ENCODE results near the gene TAS2R19.
"Not testable (repeated sequence)": the region's sequence is repeated elsewhere in the genome, so short reads cannot be mapped to it uniquely, and the experiment has no call there.

Gene TAS2R19

DNA sequence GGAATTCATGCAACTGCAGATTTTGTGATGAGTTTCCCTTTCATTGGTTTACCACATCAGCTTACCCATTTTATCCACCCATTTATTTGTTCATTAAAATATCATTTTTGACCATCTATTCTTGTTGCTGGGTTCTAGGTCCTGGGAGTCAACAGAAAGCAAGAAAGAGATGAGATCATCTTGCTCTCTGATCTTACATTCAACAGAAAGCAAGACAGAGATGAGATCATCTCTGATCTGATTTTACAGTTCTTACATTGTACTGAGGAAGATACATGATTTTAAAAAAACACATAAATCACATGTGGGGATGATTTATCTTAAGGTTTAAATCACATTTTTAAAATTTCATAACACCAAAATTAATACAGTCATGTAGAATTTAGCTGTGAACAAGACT, 37.4 kb upstream of the TAS2R19 start:
- TF ChIP-seq, protein P1, sequence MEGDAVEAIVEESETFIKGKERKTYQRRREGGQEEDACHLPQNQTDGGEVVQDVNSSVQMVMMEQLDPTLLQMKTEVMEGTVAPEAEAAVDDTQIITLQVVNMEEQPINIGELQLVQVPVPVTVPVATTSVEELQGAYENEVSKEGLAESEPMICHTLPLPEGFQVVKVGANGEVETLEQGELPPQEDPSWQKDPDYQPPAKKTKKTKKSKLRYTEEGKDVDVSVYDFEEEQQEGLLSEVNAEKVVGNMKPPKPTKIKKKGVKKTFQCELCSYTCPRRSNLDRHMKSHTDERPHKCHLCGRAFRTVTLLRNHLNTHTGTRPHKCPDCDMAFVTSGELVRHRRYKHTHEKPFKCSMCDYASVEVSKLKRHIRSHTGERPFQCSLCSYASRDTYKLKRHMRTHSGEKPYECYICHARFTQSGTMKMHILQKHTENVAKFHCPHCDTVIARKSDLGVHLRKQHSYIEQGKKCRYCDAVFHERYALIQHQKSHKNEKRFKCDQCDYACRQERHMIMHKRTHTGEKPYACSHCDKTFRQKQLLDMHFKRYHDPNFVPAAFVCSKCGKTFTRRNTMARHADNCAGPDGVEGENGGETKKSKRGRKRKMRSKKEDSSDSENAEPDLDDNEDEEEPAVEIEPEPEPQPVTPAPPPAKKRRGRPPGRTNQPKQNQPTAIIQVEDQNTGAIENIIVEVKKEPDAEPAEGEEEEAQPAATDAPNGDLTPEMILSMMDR (IDR thresholded peaks at IDR 0.05) = no peak
- Histone ChIP-seq H3K27ac (no peak overlapping the region), H3K4me1 (ENCODE audit: control insufficient read depth in 1 of 2, insufficient read depth in 1 of 2, low read depth in 1 of 2, low read length in 1 of 2) (no peaks in the 10 kb centered on the region), H3K36me3 (no peaks in the 10 kb centered on the region), H3K9me3 (no peaks in the 10 kb centered on the region), H3K27me3 (no peaks in the 10 kb centered on the region), H3K4me3 (ENCODE audit: low read depth in 1 of 2, low read length in 1 of 2) (no peak overlapping the region)

- Histone ChIP-seq H3K27ac (no peak overlapping the region), H3K4me1 (ENCODE audit: control insufficient read depth in 1 of 2, insufficient read depth in 1 of 2, low read depth in 1 of 2, low read length in 1 of 2) (no peaks in the 10 kb centered on the region), H3K36me3 (no peaks in the 10 kb centered on the region), H3K4me3 (ENCODE audit: low read depth in 1 of 2, low read length in 1 of 2) (no peak overlapping the region), H3K27me3 (no peaks in the 10 kb centered on the region), H3K9me3 (no peaks in the 10 kb centered on the region)
- TF ChIP-seq, protein P1 (IDR thresholded peaks at IDR 0.05) = no peak
These were observed 36.6 kb upstream of the TAS2R19 start for GRCh38 chr12:11059041-11059440.

DNA sequence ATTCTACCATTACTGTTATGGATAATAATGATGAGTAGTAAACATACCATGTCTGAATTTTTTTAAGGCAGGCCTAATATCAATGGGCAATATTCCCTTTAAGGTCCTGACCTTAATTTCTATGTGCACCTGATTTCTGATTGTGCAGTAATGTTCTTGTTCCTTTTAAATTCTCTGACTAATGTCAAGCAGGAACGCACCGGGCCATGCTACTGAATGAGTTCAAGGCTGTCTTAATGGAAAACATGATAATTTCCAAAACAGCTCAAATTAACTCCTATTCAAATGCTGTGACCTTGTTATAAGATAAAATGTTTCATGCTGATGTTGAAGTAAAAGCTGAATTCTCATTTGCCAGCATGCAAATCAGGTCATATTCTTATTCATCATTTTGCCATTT, 32.9 kb upstream of the TAS2R19 start:
- Histone ChIP-seq H3K27ac (no peak overlapping the region), H3K9me3 (no peaks in the 10 kb centered on the region), H3K4me3 (ENCODE audit: low read depth in 1 of 2, low read length in 1 of 2) (no peak overlapping the region), H3K27me3 (no peaks in the 10 kb centered on the region), H3K36me3 (no peaks in the 10 kb centered on the region), H3K4me1 (ENCODE audit: control insufficient read depth in 1 of 2, insufficient read depth in 1 of 2, low read depth in 1 of 2, low read length in 1 of 2) (no peaks in the 10 kb centered on the region)
- TF ChIP-seq, protein P1 (IDR thresholded peaks at IDR 0.05) = no peak

DNA sequence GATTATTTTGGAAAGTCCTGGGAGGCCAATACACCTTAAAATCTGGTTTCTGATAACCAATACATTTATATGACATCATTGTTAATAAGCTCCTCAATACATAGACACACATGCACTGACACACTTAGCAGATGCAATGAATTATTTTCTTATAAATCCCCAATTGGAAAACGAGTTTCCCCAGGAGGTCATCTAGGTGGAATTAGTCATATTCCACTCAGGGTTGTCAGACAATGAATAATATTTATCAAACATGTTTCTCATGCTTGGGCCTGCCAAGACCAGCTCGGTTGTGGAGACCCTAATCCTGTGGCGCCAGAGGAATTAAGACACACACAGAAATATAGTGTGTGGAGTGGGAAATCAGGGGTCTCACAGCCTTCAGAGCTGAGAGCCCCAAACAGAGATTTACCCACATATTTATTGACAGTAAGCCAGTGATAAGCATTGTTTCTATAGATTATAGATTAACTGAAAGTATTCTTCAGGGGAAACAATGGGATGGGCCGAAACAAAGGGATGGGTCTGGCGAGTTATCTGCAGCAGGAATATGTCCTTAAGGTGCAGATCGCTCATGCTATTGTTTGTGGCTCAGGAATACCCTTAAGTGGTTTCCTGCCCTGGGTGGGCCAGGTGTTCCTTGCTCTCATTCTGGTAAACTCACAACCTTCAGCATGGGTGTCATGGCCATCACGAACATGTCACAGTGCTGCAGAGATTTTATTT, 27.5 kb upstream of the TAS2R19 start:
- H3K27ac ChIP-seq; H3K4me1 ChIP-seq (ENCODE audit: control insufficient read depth in 1 of 2, insufficient read depth in 1 of 2, low read depth in 1 of 2, low read length in 1 of 2); H3K4me3 ChIP-seq (ENCODE audit: low read depth in 1 of 2, low read length in 1 of 2); H3K27me3 ChIP-seq; H3K9me3 ChIP-seq; H3K36me3 ChIP-seq: not testable (repeated sequence)

- H3K9me3 ChIP-seq; H3K27me3 ChIP-seq; H3K36me3 ChIP-seq; H3K4me1 ChIP-seq (ENCODE audit: control insufficient read depth in 1 of 2, insufficient read depth in 1 of 2, low read depth in 1 of 2, low read length in 1 of 2); H3K4me3 ChIP-seq (ENCODE audit: low read depth in 1 of 2, low read length in 1 of 2); H3K27ac ChIP-seq: not testable (repeated sequence)
These were observed 18.9 kb upstream of the TAS2R19 start for GRCh38 chr12:11041366-11041765.

GRCh38 chr12:11040162-11040561, 17.7 kb upstream of the TAS2R19 start:
- no peak overlapping the region for H3K4me3 ChIP-seq (ENCODE audit: low read depth in 1 of 2, low read length in 1 of 2)
- H3K27ac ChIP-seq = no peak overlapping the region
- H3K27me3 ChIP-seq = no peaks in the 10 kb centered on the region
- no peaks in the 10 kb centered on the region for H3K9me3 ChIP-seq
- TF ChIP-seq, protein P1 (IDR thresholded peaks at IDR 0.05) = no peak
- no peaks in the 10 kb centered on the region for H3K4me1 ChIP-seq (ENCODE audit: control insufficient read depth in 1 of 2, insufficient read depth in 1 of 2, low read depth in 1 of 2, low read length in 1 of 2)
- no peaks in the 10 kb centered on the region for H3K36me3 ChIP-seq

Data from neutrophil (primary cell).